H9 (cell line): ENCODE results near the gene NHSL1. TPM values are rescaled to one million over a fixed set of nuclear protein-coding genes. Genes with fewer than 3 reads are reported as not detected.

Experiments used
- DNase-seq: peaks from one replicate; pipeline ENCODE4 v3.0.0-alpha.2; 2017
- H2AFZ ChIP-seq: one replicate; pipeline ENCODE4 v1.6.1; 2013; ENCODE audit warnings: mild to moderate bottlenecking, low read length, control low read depth, moderate library complexity
- H2AK5ac ChIP-seq: 2 replicates; pipeline ENCODE4 v1.6.1; 2013; ENCODE audit warnings: low read length, control low read depth, mixed read lengths; ENCODE audit not compliant: insufficient read length
- H2BK120ac ChIP-seq: one replicate; pipeline ENCODE4 v1.6.1; 2013; ENCODE audit warnings: low read depth, mild to moderate bottlenecking, low read length, control low read depth, inconsistent platforms; ENCODE audit not compliant: poor library complexity, severe bottlenecking
- H2BK12ac ChIP-seq: 2 replicates; pipeline ENCODE4 v1.6.1; 2013; ENCODE audit warnings: low read length, control low read depth, mixed read lengths, low read depth; ENCODE audit not compliant: insufficient read length
- H2BK15ac ChIP-seq: 2 replicates; pipeline ENCODE4 v1.6.1; 2013; ENCODE audit warnings: low read depth, low read length, control low read depth
- H2BK20ac ChIP-seq: one replicate; pipeline ENCODE4 v1.6.1; 2013; ENCODE audit warnings: low read depth, mild to moderate bottlenecking, low read length, control low read depth, inconsistent platforms; ENCODE audit not compliant: poor library complexity, severe bottlenecking
- H2BK5ac ChIP-seq: 2 replicates; pipeline ENCODE4 v1.6.1; 2013; ENCODE audit warnings: low read length, control low read depth, mixed read lengths; ENCODE audit not compliant: insufficient read length
- H3K14ac ChIP-seq: 2 replicates; pipeline ENCODE4 v1.6.1; 2013; ENCODE audit warnings: low read length, control low read depth; ENCODE audit not compliant: insufficient read depth
- H3K18ac ChIP-seq: 2 replicates; pipeline ENCODE4 v1.6.1; 2013; ENCODE audit warnings: low read depth, mild to moderate bottlenecking, mixed read lengths, low read length, control low read depth; ENCODE audit not compliant: insufficient read length
- H3K23ac ChIP-seq: 2 replicates; pipeline ENCODE4 v1.6.1; 2013; ENCODE audit warnings: low read length, control low read depth, mixed read lengths, low read depth; ENCODE audit not compliant: insufficient read length
- H3K23me2 ChIP-seq: 2 replicates; pipeline ENCODE4 v1.6.1; 2013; ENCODE audit warnings: low read depth, mild to moderate bottlenecking, mixed read lengths, low read length, control low read depth; ENCODE audit not compliant: insufficient read length, poor library complexity, severe bottlenecking
- H3K27ac ChIP-seq: 2 replicates; pipeline ENCODE4 v1.5.1; 2013; ENCODE audit warnings: low read length, control low read depth, mixed read lengths, low read depth; ENCODE audit not compliant: insufficient read length
- H3K27me3 ChIP-seq: 2 replicates; pipeline ENCODE4 v1.6.1; 2013; ENCODE audit warnings: low read length, control low read depth, inconsistent platforms; ENCODE audit not compliant: insufficient read depth
- H3K4ac ChIP-seq: 2 replicates; pipeline ENCODE4 v1.6.1; 2013; ENCODE audit warnings: low read depth, mild to moderate bottlenecking, control low read depth, inconsistent platforms, low read length, moderate library complexity
- H3K4me1 ChIP-seq: 2 replicates; pipeline ENCODE4 v1.6.1; 2013; ENCODE audit warnings: low read length, control low read depth, inconsistent platforms; ENCODE audit not compliant: insufficient read depth
- H3K4me2 ChIP-seq: 2 replicates; pipeline ENCODE4 v1.6.1; 2013; ENCODE audit warnings: low read length, control low read depth, mixed read lengths; ENCODE audit not compliant: insufficient read length, insufficient read depth
- H3K56ac ChIP-seq: 2 replicates; pipeline ENCODE4 v1.6.1; 2013; ENCODE audit warnings: low read depth, mild to moderate bottlenecking, mixed read lengths, low read length, control low read depth; ENCODE audit not compliant: insufficient read length
- H3K79me1 ChIP-seq: 2 replicates; pipeline ENCODE4 v1.6.1; 2013; ENCODE audit warnings: low read depth, mild to moderate bottlenecking, moderate library complexity, low read length, control low read depth, inconsistent platforms; ENCODE audit not compliant: insufficient read depth, poor library complexity, severe bottlenecking
- H3K79me2 ChIP-seq: 2 replicates; pipeline ENCODE4 v1.6.1; 2013; ENCODE audit warnings: low read length, control low read depth, inconsistent platforms; ENCODE audit not compliant: insufficient read depth
- H3K9ac ChIP-seq: 2 replicates; pipeline ENCODE4 v1.6.1; 2013; ENCODE audit warnings: low read length, control low read depth, mixed read lengths; ENCODE audit not compliant: insufficient read length; ENCODE audit errors: extremely low read depth
- H3K9me3 ChIP-seq: one replicate; pipeline ENCODE4 v1.6.1; 2013; ENCODE audit warnings: low read depth, low read length, inconsistent platforms; ENCODE audit not compliant: control insufficient read depth
- H3T11ph ChIP-seq: one replicate; pipeline ENCODE4 v1.6.1; 2013; ENCODE audit warnings: mild to moderate bottlenecking, low read length, control low read depth, inconsistent platforms
- H4K20me1 ChIP-seq: one replicate; pipeline ENCODE4 v1.6.1; 2013; ENCODE audit not compliant: control insufficient read depth, insufficient read length, insufficient read depth
- H4K5ac ChIP-seq: 2 replicates; pipeline ENCODE4 v1.6.1; 2013; ENCODE audit warnings: low read depth, mild to moderate bottlenecking, mixed read lengths, low read length, control low read depth; ENCODE audit not compliant: insufficient read length
- H4K8ac ChIP-seq: replicated peaks from 2 replicates; pipeline ENCODE4 v1.6.1; 2013; ENCODE audit warnings: low read length, control low read depth, mixed read lengths, low read depth; ENCODE audit not compliant: insufficient read length
- H4K91ac ChIP-seq: 2 replicates; pipeline ENCODE4 v1.6.1; 2013; ENCODE audit warnings: low read depth, mild to moderate bottlenecking, moderate library complexity, mixed read lengths, low read length, control low read depth; ENCODE audit not compliant: insufficient read length
- H3K27ac Mint-ChIP-seq, 3 experiments: 2 replicates in 2 of 3; 3 replicates in 1 of 3; pipeline ENCODE4 v1.8.0; 2020 to 2021; ENCODE audit warnings: mixed read lengths in 3 of 3, mild to moderate bottlenecking in 1 of 3, moderate library complexity in 1 of 3
- H3K27me3 Mint-ChIP-seq: 2 replicates; pipeline ENCODE4 v1.8.0; 2021; ENCODE audit warnings: low read depth, mild to moderate bottlenecking, moderate library complexity, mixed read lengths
- H3K36me3 Mint-ChIP-seq, 3 experiments: 2 replicates in 2 of 3; 3 replicates in 1 of 3; pipeline ENCODE4 v1.8.0; 2020 to 2021; ENCODE audit warnings: low read depth in 3 of 3, mixed read lengths in 3 of 3; ENCODE audit not compliant: insufficient read depth in 1 of 3
- H3K4me1 Mint-ChIP-seq, 2 experiments: 2 replicates each; pipeline ENCODE4 v1.8.0; 2020; ENCODE audit warnings: mixed read lengths in 2 of 2
- H3K4me3 Mint-ChIP-seq, 2 experiments: 2 replicates in 1 of 2; 3 replicates in 1 of 2; pipeline ENCODE4 v1.8.0; 2020 to 2021; ENCODE audit warnings: mild to moderate bottlenecking in 2 of 2, mixed read lengths in 2 of 2, moderate library complexity in 1 of 2
- H3K9me3 Mint-ChIP-seq, 2 experiments: 2 replicates in 1 of 2; 3 replicates in 1 of 2; pipeline ENCODE4 v1.8.0; 2020; ENCODE audit warnings: mild to moderate bottlenecking in 2 of 2, mixed read lengths in 2 of 2, moderate library complexity in 1 of 2
- CTCF ChIP-seq: fragments of 200-600 bp; sonication (generic); conservative IDR thresholded peaks from 3 replicates; pipeline ENCODE4 v1.8.0; 2021; ENCODE audit warnings: antibody characterized with exemption, mild to moderate bottlenecking
- WGBS: extraction: QIAGEN DNeasy Blood & Tissue Kit; methylation state at CpG from one replicate; pipeline ENCODE4 v1.1.7; 2013; ENCODE audit warnings: missing lambda C conversion rate, low lambda C conversion rate, mixed read lengths; ENCODE audit not compliant: insufficient read length; ENCODE audit errors: extremely low coverage; 5-methylcytosine and 5-hydroxymethylcytosine counted together
- total RNA-seq: library from RNA; stranded (reverse); gene quantifications from 2 replicates; pipeline ENCODE4 v1.2.1, GENCODE V29; 2021

The NHSL1 gene
- total RNA-seq, 1 experiment from 2014 or later: 28.7 TPM

- Histone ChIP-seq H3K23me2 (no peaks in the 10 kb centered on the region), H3K14ac (no peak overlapping the region), H4K5ac (no peak overlapping the region), H3K4me2 (no peak overlapping the region), H2AK5ac (no peak overlapping the region), H3K79me1 (no peaks in the 10 kb centered on the region), H3K27me3 (no peaks in the 10 kb centered on the region), H4K8ac (no peak overlapping the region), H3K27ac (no peak overlapping the region), H3K18ac (no peak overlapping the region), H2BK120ac (no peak overlapping the region), H3K9me3 (no peaks in the 10 kb centered on the region), H3K23ac (no peak overlapping the region), H4K20me1 (no peaks in the 10 kb centered on the region), H3K79me2 (no peaks in the 10 kb centered on the region), H4K91ac (no peak overlapping the region), H3K4me1 (no peaks in the 10 kb centered on the region), H2BK20ac (no peak overlapping the region), H2BK15ac (no peak overlapping the region), H3K4ac (no peak overlapping the region), H3T11ph (no peak overlapping the region), H3K56ac (no peak overlapping the region), H2BK12ac (no peak overlapping the region), H3K9ac (no peak overlapping the region), H2AFZ (no peak overlapping the region), H2BK5ac (no peak overlapping the region)
- no peak for DNase-seq
- no peak overlapping the region for H3K4me3 Mint-ChIP-seq
- H3K9me3 Mint-ChIP-seq: no peaks in the 10 kb centered on the region; a peak in 1 of 5 replicates
- peaks cover 37 to 43% of the 10 kb centered on the region in 2 experiments for H3K4me1 Mint-ChIP-seq
- peaks cover 0 to 7% (median 6%) of the 10 kb centered on the region in 3 experiments; a peak in 3 of 7 replicates for H3K36me3 Mint-ChIP-seq
- H3K27ac Mint-ChIP-seq: no peak overlapping the region
- no peak for TF ChIP-seq CTCF
- H3K27me3 Mint-ChIP-seq: no peaks in the 10 kb centered on the region
- WGBS: no CpG with 5 or more reads among the region's 2 CpGs
Observed at GRCh38 chr6:138533667-138534066, 34.4 kb upstream of the NHSL1 start.
